HepG2 (cell line): ENCODE measurements around the gene KLF15.

ENCODE experiments used
- ATRX ChIP-seq: sonication (generic); formaldehyde crosslinking; IDR thresholded peaks from 2 replicates; pipeline ENCODE4 v1.4.0; 2020; ENCODE audit warnings: missing genetic modification reagents, borderline replicate concordance
- FOSL2 ChIP-seq: sonication (generic); formaldehyde crosslinking; IDR thresholded peaks from 2 replicates; pipeline ENCODE4 v1.4.0; 2020; ENCODE audit warnings: missing genetic modification reagents
- RAD21 ChIP-seq: fragments of 450-650 bp; formaldehyde crosslinking; IDR thresholded peaks from 2 replicates; pipeline ENCODE4 v1.5.0; 2020; ENCODE audit warnings: mild to moderate bottlenecking
- SMARCE1 ChIP-seq: fragments of 450-650 bp; IDR thresholded peaks from 2 replicates; pipeline ENCODE4 v1.6.1; 2017; ENCODE audit warnings: borderline replicate concordance
- ZNF207 ChIP-seq: fragments of 450-650 bp; IDR thresholded peaks from 2 replicates; pipeline ENCODE4 v1.6.1; 2016; ENCODE audit warnings: antibody characterized with exemption, borderline replicate concordance
- ZNF607 ChIP-seq: sonication (generic); formaldehyde crosslinking; IDR thresholded peaks from 2 replicates; pipeline ENCODE4 v1.5.1; 2020; ENCODE audit warnings: missing genetic modification reagents, mild to moderate bottlenecking, borderline replicate concordance
- TF ChIP-seq, protein P1 (sequence below): sonication (generic); formaldehyde crosslinking; IDR thresholded peaks from 2 replicates; pipeline ENCODE4 v1.5.1; 2020; ENCODE audit warnings: mild to moderate bottlenecking, missing genetic modification reagents, moderate library complexity
- TF ChIP-seq, protein P2 (sequence below), 2 experiments: sonication (generic) in 1 of 2; formaldehyde crosslinking in 1 of 2; IDR thresholded peaks; 2 replicates each; pipeline versions ENCODE4 v1.5.1 to v1.6.1; 2011 to 2020; ENCODE audit warnings: borderline replicate concordance in 1 of 2, low read depth in 1 of 2, low read length in 1 of 2, mild to moderate bottlenecking in 1 of 2, missing genetic modification reagents in 1 of 2, moderate library complexity in 1 of 2

DNA sequence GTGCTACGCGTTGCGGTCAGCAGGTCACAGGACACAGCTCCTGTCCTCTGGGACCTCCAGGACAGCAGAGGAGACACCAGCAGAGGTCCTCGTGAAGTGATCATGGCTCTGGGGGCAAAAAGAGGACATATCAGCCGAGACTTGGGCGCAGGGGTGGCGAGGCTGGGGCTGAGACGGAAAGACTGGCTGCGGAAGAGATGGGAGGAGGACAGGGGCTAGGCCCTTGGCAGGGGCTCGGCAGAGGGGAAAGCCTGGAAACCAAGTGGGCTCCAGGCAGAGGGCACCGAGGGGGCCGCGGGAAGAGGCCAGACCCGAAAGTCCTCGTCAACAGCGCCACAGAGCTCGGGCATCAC lies 32.6 kb upstream of the KLF15 start:
- no peak for TF ChIP-seq ZNF207
- no peak; the same call in 1 of the 2 replicates for TF ChIP-seq ZNF607 (CRISPR knock-in tag)
- TF ChIP-seq RAD21 (CRISPR knock-in tag), result no peak
- no peak for TF ChIP-seq ATRX (CRISPR knock-in tag)
- no peak for TF ChIP-seq FOSL2 (CRISPR knock-in tag)
- TF ChIP-seq, protein P1, sequence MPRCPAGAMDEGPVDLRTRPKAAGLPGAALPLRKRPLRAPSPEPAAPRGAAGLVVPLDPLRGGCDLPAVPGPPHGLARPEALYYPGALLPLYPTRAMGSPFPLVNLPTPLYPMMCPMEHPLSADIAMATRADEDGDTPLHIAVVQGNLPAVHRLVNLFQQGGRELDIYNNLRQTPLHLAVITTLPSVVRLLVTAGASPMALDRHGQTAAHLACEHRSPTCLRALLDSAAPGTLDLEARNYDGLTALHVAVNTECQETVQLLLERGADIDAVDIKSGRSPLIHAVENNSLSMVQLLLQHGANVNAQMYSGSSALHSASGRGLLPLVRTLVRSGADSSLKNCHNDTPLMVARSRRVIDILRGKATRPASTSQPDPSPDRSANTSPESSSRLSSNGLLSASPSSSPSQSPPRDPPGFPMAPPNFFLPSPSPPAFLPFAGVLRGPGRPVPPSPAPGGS (CRISPR knock-in tag), result no peak
- TF ChIP-seq SMARCE1, result no peak
- TF ChIP-seq, protein P2, sequence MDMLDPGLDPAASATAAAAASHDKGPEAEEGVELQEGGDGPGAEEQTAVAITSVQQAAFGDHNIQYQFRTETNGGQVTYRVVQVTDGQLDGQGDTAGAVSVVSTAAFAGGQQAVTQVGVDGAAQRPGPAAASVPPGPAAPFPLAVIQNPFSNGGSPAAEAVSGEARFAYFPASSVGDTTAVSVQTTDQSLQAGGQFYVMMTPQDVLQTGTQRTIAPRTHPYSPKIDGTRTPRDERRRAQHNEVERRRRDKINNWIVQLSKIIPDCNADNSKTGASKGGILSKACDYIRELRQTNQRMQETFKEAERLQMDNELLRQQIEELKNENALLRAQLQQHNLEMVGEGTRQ (IDR thresholded peaks at IDR 0.05; ENCODE audit: low read depth, low read length), result no peak
- TF ChIP-seq, protein P2 (CRISPR knock-in tag; IDR thresholded peaks at IDR 0.05; ENCODE audit: borderline replicate concordance), result no peak
